Upper lobe of right lung (tissue), 1 donor: ENCODE measurements around the gene KLHL13. TPM values are rescaled to one million over a fixed set of nuclear protein-coding genes. Genes with fewer than 3 reads are reported as not detected.

ENCODE experiments used
- ATAC-seq: fragments of 200-7000 bp; cut with Tn5 transposase; one replicate; pipeline ENCODE4 v1.9.1; 2020; ENCODE audit warnings: mild to moderate bottlenecking, moderate library complexity
- DNase-seq: peaks from one replicate; pipeline ENCODE4 v3.0.0-alpha.2; 2020
- H3K27ac ChIP-seq: fragments of 200-600 bp; one replicate; pipeline ENCODE4 v1.8.0; 2022
- H3K27me3 ChIP-seq: fragments of 200-600 bp; one replicate; pipeline ENCODE4 v1.8.0; 2022; ENCODE audit warnings: mild to moderate bottlenecking
- H3K36me3 ChIP-seq: fragments of 200-600 bp; one replicate; pipeline ENCODE4 v1.8.0; 2022
- H3K4me1 ChIP-seq: fragments of 200-600 bp; one replicate; pipeline ENCODE4 v1.8.0; 2022
- H3K4me3 ChIP-seq: fragments of 200-600 bp; one replicate; pipeline ENCODE4 v1.8.0; 2022; ENCODE audit warnings: mild to moderate bottlenecking
- H3K9me3 ChIP-seq: fragments of 200-600 bp; one replicate; pipeline ENCODE4 v1.8.0; 2022
- CTCF ChIP-seq: fragments of 200-600 bp; IDR thresholded peaks from one replicate; pipeline ENCODE4 v1.8.0; 2022; ENCODE audit warnings: antibody characterized with exemption
- intact Hi-C: fragments of 100-400 bp; cut with DNase I; formaldehyde crosslinking; loops from one replicate; pipeline ENCODE4 v1.11.0; 2022
- total RNA-seq: library from RNA; stranded (reverse); fragmentation: NEBNext Ultra II Directional; extraction: Animal tissue kit (Norgen Biotek cat#: 25700); gene quantifications from one replicate; pipeline ENCODE4 v1.2.1, GENCODE V29; 2021
- donor health status: DM: no; HTN: yes; CAD: no; lungs with severe emphysema.

KLHL13 gene
- total RNA-seq, 1 donor from 2014 or later: 0.58 TPM

- Histone ChIP-seq H3K27me3 (no peaks in the 10 kb centered on the region), H3K36me3 (no peaks in the 10 kb centered on the region), H3K27ac (no peak overlapping the region), H3K4me1 (no peaks in the 10 kb centered on the region), H3K4me3 (no peak overlapping the region), H3K9me3 (no peaks in the 10 kb centered on the region)
- no peak for DNase-seq
- no peak for TF ChIP-seq CTCF
- intact Hi-C loops: no loop called here
- no peak for ATAC-seq
Observed at GRCh38 chrX:117987373-117987772, 129.2 kb downstream of the KLHL13 start.

- DNase-seq (no peak), ATAC-seq (no peak)
- no peaks in the 10 kb centered on the region for H3K27me3 ChIP-seq
- no peaks in the 10 kb centered on the region for H3K4me1 ChIP-seq
- no peak overlapping the region for H3K4me3 ChIP-seq
- H3K9me3 ChIP-seq: no peaks in the 10 kb centered on the region
- intact Hi-C loops: no loop called here
- no peaks in the 10 kb centered on the region for H3K36me3 ChIP-seq
- no peak for TF ChIP-seq CTCF
- H3K27ac ChIP-seq: no peak overlapping the region
Observed at GRCh38 chrX:117985241-117985640, 131.4 kb downstream of the KLHL13 start.

- no peak for ATAC-seq
- Histone ChIP-seq H3K4me3 (no peak overlapping the region), H3K27me3 (no peaks in the 10 kb centered on the region), H3K4me1 (no peaks in the 10 kb centered on the region), H3K27ac (no peak overlapping the region), H3K36me3 (no peaks in the 10 kb centered on the region), H3K9me3 (no peaks in the 10 kb centered on the region)
- intact Hi-C loops: no loop called here
- DNase-seq: no peak
- no peak for TF ChIP-seq CTCF
Observed at GRCh38 chrX:117982694-117983392, 133.8 kb downstream of the KLHL13 start.

GRCh38 chrX:117978402-117978801 is 138.2 kb downstream of the KLHL13 start:
- DNase-seq (no peak), ATAC-seq (no peak)
- Histone ChIP-seq H3K9me3 (no peaks in the 10 kb centered on the region), H3K4me1 (no peaks in the 10 kb centered on the region), H3K27me3 (no peaks in the 10 kb centered on the region), H3K36me3 (no peaks in the 10 kb centered on the region), H3K4me3 (no peak overlapping the region), H3K27ac (no peak overlapping the region)
- intact Hi-C loops: no loop called here
- no peak for TF ChIP-seq CTCF

GRCh38 chrX:117977526-117977925 is 139.1 kb downstream of the KLHL13 start:
- no peaks in the 10 kb centered on the region for H3K4me1 ChIP-seq
- H3K36me3 ChIP-seq: no peaks in the 10 kb centered on the region
- intact Hi-C loops: no loop called here
- H3K4me3 ChIP-seq: no peak overlapping the region
- no peaks in the 10 kb centered on the region for H3K27me3 ChIP-seq
- ATAC-seq (no peak), DNase-seq (no peak)
- no peak overlapping the region for H3K27ac ChIP-seq
- no peak for TF ChIP-seq CTCF
- no peaks in the 10 kb centered on the region for H3K9me3 ChIP-seq
